H1 (cell line): Measurements from ENCODE around the gene MSH2. TPM values are rescaled to one million over a fixed set of nuclear protein-coding genes. Genes with fewer than 3 reads are reported as not detected.

Source experiments
- CTCF ChIA-PET: fragments of 300-600 bp; sonication (Branson Sonifier 250); formaldehyde crosslinking; loops from one replicate; lab custom pipeline; 2021; ENCODE audit not compliant: partially characterized antibody; lab: Charles Lee
- POLR2A ChIA-PET: fragments of 300-600 bp; sonication (Branson Sonifier 250); formaldehyde crosslinking; loops from one replicate; lab custom pipeline; 2021; ENCODE audit warnings: inconsistent platforms; ENCODE audit not compliant: partially characterized antibody; lab: Charles Lee
- DNase-seq, 2 experiments: peaks; one replicate each; pipeline versions ENCODE4 v3.0.0 to v3.0.0-alpha.2; 2010 to 2022; ENCODE audit warnings: low spot score in 2 of 2, low read depth in 1 of 2, mixed read lengths in 1 of 2
- FAIRE-seq: peaks from 2 replicates; lab custom pipeline; 2011; peaks lifted over from hg19 to GRCh38; lab: Jason Lieb, UNC
- H2AFZ ChIP-seq: 2 replicates; pipeline ENCODE4 v1.8.1; 2012; ENCODE audit warnings: low read length, inconsistent platforms
- H2AK5ac ChIP-seq: 2 replicates; pipeline ENCODE4 v1.6.1; 2013; ENCODE audit warnings: low read depth, low read length
- H2BK120ac ChIP-seq: replicated peaks from 2 replicates; pipeline ENCODE3; 2013; ENCODE audit warnings: low read depth, low read length, inconsistent platforms
- H2BK12ac ChIP-seq: 2 replicates; pipeline ENCODE4 v1.6.1; 2013; ENCODE audit warnings: low read depth, low read length
- H2BK15ac ChIP-seq: 2 replicates; pipeline ENCODE4 v1.6.1; 2013; ENCODE audit warnings: low read length
- H2BK20ac ChIP-seq: 2 replicates; pipeline ENCODE4 v1.6.1; 2013; ENCODE audit warnings: low read length
- H2BK5ac ChIP-seq: 2 replicates; pipeline ENCODE4 v1.6.1; 2013; ENCODE audit warnings: low read depth, low read length
- H3K14ac ChIP-seq: 2 replicates; pipeline ENCODE4 v1.6.1; 2013; ENCODE audit warnings: inconsistent platforms; ENCODE audit not compliant: insufficient read length
- H3K18ac ChIP-seq: 2 replicates; pipeline ENCODE4 v1.6.1; 2013; ENCODE audit warnings: low read length; ENCODE audit errors: extremely low read depth
- H3K23ac ChIP-seq: 2 replicates; pipeline ENCODE4 v1.6.1; 2013; ENCODE audit warnings: inconsistent platforms; ENCODE audit not compliant: insufficient read length
- H3K23me2 ChIP-seq: 2 replicates; pipeline ENCODE4 v1.6.1; 2013; ENCODE audit warnings: low read depth, low read length
- H3K27ac ChIP-seq: 2 replicates; pipeline ENCODE4 v1.6.1; 2011; ENCODE audit warnings: low read depth, low read length, inconsistent platforms
- H3K27me3 ChIP-seq, 4 experiments: replicated peaks in 1 of 4; 1 replicate in 1 of 4; 2 replicates in 3 of 4; pipeline versions ENCODE4 v1.6.1 to v1.8.1; 2011 to 2013; ENCODE audit warnings: low read length in 3 of 4, mild to moderate bottlenecking in 3 of 4, inconsistent platforms in 2 of 4, mixed read lengths in 2 of 4, moderate library complexity in 1 of 4; ENCODE audit not compliant: control insufficient read depth in 3 of 4, insufficient read depth in 3 of 4; ENCODE audit errors: extremely low read depth in 1 of 4
- H3K36me3 ChIP-seq, 4 experiments: 2 replicates each; pipeline versions ENCODE4 v1.6.1 to v1.8.1; 2011 to 2013; ENCODE audit warnings: mild to moderate bottlenecking in 4 of 4, low read length in 3 of 4, moderate library complexity in 2 of 4, control low read depth in 1 of 4, inconsistent platforms in 1 of 4; ENCODE audit not compliant: insufficient read depth in 4 of 4, control insufficient read depth in 2 of 4
- H3K4ac ChIP-seq: replicated peaks from 2 replicates; pipeline ENCODE3; 2013; ENCODE audit warnings: low read length, low read depth, mixed read lengths, inconsistent platforms; ENCODE audit not compliant: insufficient read length
- H3K4me1 ChIP-seq, 4 experiments: replicated peaks in 1 of 4; 1 replicate in 1 of 4; 2 replicates in 3 of 4; pipeline versions ENCODE4 v1.6.1 to v1.8.1; 2011 to 2013; ENCODE audit warnings: low read length in 3 of 4, inconsistent platforms in 2 of 4, mixed read lengths in 1 of 4; ENCODE audit not compliant: insufficient read depth in 4 of 4, control insufficient read depth in 3 of 4
- H3K4me2 ChIP-seq, 2 experiments: 2 replicates each; pipeline versions ENCODE4 v1.6.1 to v1.8.1; 2011 to 2013; ENCODE audit warnings: low read depth in 2 of 2, low read length in 2 of 2, control low read depth in 1 of 2, inconsistent platforms in 1 of 2, mild to moderate bottlenecking in 1 of 2; ENCODE audit not compliant: insufficient read depth in 1 of 2
- H3K4me3 ChIP-seq, 4 experiments: fragments of 200-600, 300-600 bp in 1 of 4; sonication (generic), shearing (Covaris generic), sonication (Bioruptor Twin) in 1 of 4; 2 replicates each; pipeline versions ENCODE4 v1.5.1 to v1.8.1; 2011 to 2016; ENCODE audit warnings: low read length in 4 of 4, low read depth in 3 of 4, control low read depth in 2 of 4, inconsistent platforms in 2 of 4, mild to moderate bottlenecking in 2 of 4, mixed read lengths in 1 of 4, moderate library complexity in 1 of 4; ENCODE audit not compliant: insufficient read depth in 2 of 4; ENCODE audit errors: extremely low read depth in 1 of 4
- H3K56ac ChIP-seq: replicated peaks from 2 replicates; pipeline ENCODE3; 2013; ENCODE audit warnings: low read depth, mild to moderate bottlenecking, mixed read lengths, low read length, inconsistent platforms; ENCODE audit not compliant: insufficient read length
- H3K79me1 ChIP-seq: 2 replicates; pipeline ENCODE4 v1.6.1; 2013; ENCODE audit warnings: low read depth, low read length, control low read depth
- H3K79me2 ChIP-seq, 2 experiments: 2 replicates each; pipeline versions ENCODE4 v1.6.1 to v1.8.1; 2012 to 2013; ENCODE audit warnings: low read length in 2 of 2, mild to moderate bottlenecking in 2 of 2, inconsistent platforms in 1 of 2; ENCODE audit not compliant: insufficient read depth in 2 of 2, control insufficient read depth in 1 of 2
- H3K9ac ChIP-seq, 4 experiments: replicated peaks in 1 of 4; 1 replicate in 1 of 4; 2 replicates in 3 of 4; pipeline versions ENCODE4 v1.6.1 to v1.8.1; 2011 to 2013; ENCODE audit warnings: low read depth in 3 of 4, low read length in 3 of 4, control low read depth in 2 of 4, mild to moderate bottlenecking in 2 of 4, moderate library complexity in 2 of 4, inconsistent platforms in 1 of 4; ENCODE audit errors: extremely low read depth in 1 of 4
- H3K9me3 ChIP-seq, 2 experiments: 2 replicates each; pipeline versions ENCODE4 v1.6.1 to v1.8.1; 2012 to 2013; ENCODE audit warnings: mild to moderate bottlenecking in 2 of 2, moderate library complexity in 2 of 2, control low read depth in 1 of 2, inconsistent platforms in 1 of 2, low read depth in 1 of 2, low read length in 1 of 2, mixed read lengths in 1 of 2; ENCODE audit not compliant: insufficient read depth in 2 of 2
- H4K20me1 ChIP-seq, 2 experiments: replicated peaks in 1 of 2; 2 replicates each; pipeline versions ENCODE3 to v1.8.1; 2011 to 2013; ENCODE audit warnings: inconsistent platforms in 2 of 2, low read length in 2 of 2, mild to moderate bottlenecking in 1 of 2; ENCODE audit not compliant: insufficient read depth in 2 of 2, control insufficient read depth in 1 of 2
- H4K5ac ChIP-seq: 2 replicates; pipeline ENCODE4 v1.6.1; 2013; ENCODE audit warnings: low read length, low read depth, mixed read lengths, inconsistent platforms; ENCODE audit not compliant: insufficient read length
- H4K8ac ChIP-seq: 2 replicates; pipeline ENCODE4 v1.8.0; 2013; ENCODE audit warnings: mild to moderate bottlenecking, moderate library complexity, low read length, inconsistent platforms; ENCODE audit not compliant: insufficient read depth; ENCODE audit errors: extremely low read depth
- H4K91ac ChIP-seq: replicated peaks from 2 replicates; pipeline ENCODE3; 2013; ENCODE audit warnings: low read length, mixed read lengths, inconsistent platforms; ENCODE audit not compliant: insufficient read length
- ASH2L ChIP-seq: fragments of 200-600, 300-600 bp; sonication (generic); IDR thresholded peaks from one replicate; pipeline ENCODE4 v1.7.1; 2017; ENCODE audit warnings: low read length
- EGR1 ChIP-seq: IDR thresholded peaks from 2 replicates; pipeline ENCODE4 v1.6.1; 2011; ENCODE audit warnings: low read depth, low read length, borderline replicate concordance
- FOSL1 ChIP-seq: IDR thresholded peaks from 2 replicates; pipeline ENCODE4 v1.6.1; 2011; ENCODE audit warnings: mild to moderate bottlenecking, low read depth, low read length, moderate library complexity; ENCODE audit not compliant: insufficient read depth
- HDAC6 ChIP-seq: IDR thresholded peaks from one replicate; pipeline ENCODE4 v1.7.1; 2012; ENCODE audit warnings: low read depth, mild to moderate bottlenecking, inconsistent platforms, low read length, moderate library complexity
- NANOG ChIP-seq: IDR thresholded peaks from 2 replicates; pipeline ENCODE4 v1.6.1; 2011; ENCODE audit warnings: low read length, low read depth, mild to moderate bottlenecking, inconsistent platforms; ENCODE audit not compliant: insufficient read depth, poor library complexity, severe bottlenecking
- RXRA ChIP-seq: IDR thresholded peaks from 2 replicates; pipeline ENCODE4 v1.6.1; 2011; ENCODE audit warnings: low read depth, mild to moderate bottlenecking, low read length, moderate library complexity; ENCODE audit not compliant: insufficient read depth
- SIRT6 ChIP-seq: IDR thresholded peaks from one replicate; pipeline ENCODE4 v1.7.1; 2012; ENCODE audit warnings: low read length, inconsistent platforms
- SP4 ChIP-seq: IDR thresholded peaks from 2 replicates; pipeline ENCODE4 v1.6.1; 2012; ENCODE audit warnings: low read length, inconsistent platforms
- TCF12 ChIP-seq: IDR thresholded peaks from 2 replicates; pipeline ENCODE4 v1.6.1; 2011; ENCODE audit warnings: low read depth, mild to moderate bottlenecking, low read length
- TEAD4 ChIP-seq: IDR thresholded peaks from 2 replicates; pipeline ENCODE4 v1.6.1; 2012; ENCODE audit warnings: low read depth, low read length, inconsistent platforms, mixed read lengths
- WGBS, 2 experiments: shearing (Covaris generic) in 1 of 2; methylation state at CpG; one replicate each; pipeline versions ENCODE4 v1.1.6 to v1.1.7; 2013 to 2015; ENCODE audit warnings: low lambda C conversion rate in 2 of 2, mixed read lengths in 2 of 2, inconsistent platforms in 1 of 2, low coverage in 1 of 2, missing lambda C conversion rate in 1 of 2; ENCODE audit not compliant: insufficient replicate concordance in 2 of 2, insufficient coverage in 1 of 2, insufficient read length in 1 of 2; ENCODE audit errors: extremely low coverage in 1 of 2, missing lambda C conversion rate in 1 of 2; 5-methylcytosine and 5-hydroxymethylcytosine counted together
- polyA plus RNA-seq, 7 experiments: library from polyadenylated mRNA; depleted of rRNA in 3 of 7; stranded (reverse) in 5 of 7; unstranded in 2 of 7; fragments of >200 nt in 5 of 7; fragments of 200-250 nt in 2 of 7; gene quantifications; 1 replicate in 5 of 7; 2 replicates in 1 of 7; 4 replicates in 1 of 7; pipeline versions ENCODE4 v1.2.1 to v1.2.3, GENCODE V29; 2011 to 2013; ENCODE audit warnings: missing spikeins in 2 of 7, mixed read lengths in 2 of 7
- total RNA-seq: library from RNA; stranded (reverse); fragmentation: NEBNext Ultra II Directional; extraction: Animal tissue kit (Norgen Biotek cat#: 25700); gene quantifications from 2 replicates; pipeline ENCODE4 v1.2.1, GENCODE V29; 2021
- TF ChIP-seq, protein P1 (sequence below), 3 experiments: IDR thresholded peaks; 1 replicate in 2 of 3; 2 replicates in 1 of 3; pipeline versions ENCODE4 v1.5.1 to v1.6.1; 2011; ENCODE audit warnings: low read length in 3 of 3, mild to moderate bottlenecking in 3 of 3, inconsistent platforms in 2 of 3, low read depth in 1 of 3, moderate library complexity in 1 of 3; ENCODE audit not compliant: insufficient read depth in 1 of 3; ENCODE audit errors: control extremely low read depth in 1 of 3

The MSH2 gene
- total and polyA plus RNA-seq, 2 of the 8 experiments (the other 6 are each of a cell fraction or from before 2014, with no cell fraction given): 64.1 to 228 TPM

DNA sequence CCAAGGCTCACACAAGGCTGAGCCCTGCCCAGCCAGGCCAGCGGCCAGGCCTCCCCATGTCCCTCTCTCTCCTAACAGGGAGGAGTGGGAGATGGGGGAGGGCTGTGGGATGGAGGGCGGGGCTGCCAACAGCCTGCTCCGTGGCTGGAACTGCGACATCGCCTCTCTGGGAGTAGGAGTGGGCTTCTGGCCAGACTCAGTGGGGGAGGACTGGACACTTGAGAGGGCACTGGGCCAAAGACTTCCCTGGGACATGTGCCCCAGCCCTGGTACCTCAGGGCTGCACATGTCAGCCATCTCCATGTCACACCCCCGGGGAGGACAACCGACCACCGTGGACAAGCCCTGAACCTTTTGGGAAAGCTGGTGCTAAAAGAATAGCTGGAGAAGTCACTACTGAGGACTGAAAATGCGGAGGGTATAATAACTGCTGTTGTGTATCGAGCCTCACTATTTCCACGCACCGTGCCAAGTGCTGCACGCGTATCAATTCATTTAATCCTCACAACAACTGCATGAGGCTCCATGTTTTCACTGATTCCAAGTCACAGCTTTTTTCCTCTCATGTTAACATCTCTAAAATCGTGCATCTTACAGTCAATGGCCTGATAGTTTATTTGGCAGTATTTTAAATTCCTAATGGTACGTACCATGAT, 127.3 kb downstream of the MSH2 start:
- ChIA-PET CTCF (interaction anchor here (1.4 kb wide), 1 partner anchor 19 kb away, joined by 3 read pairs; no protein-coding TSS in a partner anchor), POLR2A (interaction anchor here (2.0 kb wide), 1 partner anchor 13 kb away, joined by 5 read pairs; no protein-coding TSS in a partner anchor)
- Histone ChIP-seq H3K18ac (no peak overlapping the region), H3K9ac (no peak overlapping the region), H2BK12ac (no peak overlapping the region), H2AK5ac (no peak overlapping the region), H2BK20ac (no peak overlapping the region), H2AFZ (no peak overlapping the region), H3K14ac (no peak overlapping the region), H2BK5ac (no peak overlapping the region), H3K4me2 (no peak overlapping the region), H3K4me3 (no peak overlapping the region), H3K79me2 (no peaks in the 10 kb centered on the region), H4K91ac (no peak overlapping the region), H3K56ac (no peak overlapping the region), H2BK120ac (no peak overlapping the region), H2BK15ac (no peak overlapping the region), H4K5ac (no peak overlapping the region), H4K8ac (no peak overlapping the region), H3K4ac (no peak overlapping the region), H3K9me3 (no peaks in the 10 kb centered on the region), H3K27me3 (no peaks in the 10 kb centered on the region), H4K20me1 (peaks cover 0 to 4% of the 10 kb centered on the region in 2 experiments), H3K36me3 (no peaks in the 10 kb centered on the region; a peak in 1 of 8 replicates), H3K27ac (no peak overlapping the region), H3K23me2 (no peaks in the 10 kb centered on the region), H3K4me1 (peaks cover 0 to 11% (median 5%) of the 10 kb centered on the region in 4 experiments; a peak in 5 of 7 replicates), H3K23ac (no peak overlapping the region), H3K79me1 (no peaks in the 10 kb centered on the region)
- FAIRE-seq: no peak
- WGBS, 2 experiments: 96% methylated on average over 12 of the region's 16 CpGs; no CpG with 5 or more reads in 1 of the 2 experiments
- no peak for DNase-seq
- TF ChIP-seq TCF12: no peak
- TF ChIP-seq RXRA: no peak
- TF ChIP-seq TEAD4: no peak
- no peak for TF ChIP-seq SIRT6
- TF ChIP-seq ASH2L: no peak
- TF ChIP-seq, protein P1, sequence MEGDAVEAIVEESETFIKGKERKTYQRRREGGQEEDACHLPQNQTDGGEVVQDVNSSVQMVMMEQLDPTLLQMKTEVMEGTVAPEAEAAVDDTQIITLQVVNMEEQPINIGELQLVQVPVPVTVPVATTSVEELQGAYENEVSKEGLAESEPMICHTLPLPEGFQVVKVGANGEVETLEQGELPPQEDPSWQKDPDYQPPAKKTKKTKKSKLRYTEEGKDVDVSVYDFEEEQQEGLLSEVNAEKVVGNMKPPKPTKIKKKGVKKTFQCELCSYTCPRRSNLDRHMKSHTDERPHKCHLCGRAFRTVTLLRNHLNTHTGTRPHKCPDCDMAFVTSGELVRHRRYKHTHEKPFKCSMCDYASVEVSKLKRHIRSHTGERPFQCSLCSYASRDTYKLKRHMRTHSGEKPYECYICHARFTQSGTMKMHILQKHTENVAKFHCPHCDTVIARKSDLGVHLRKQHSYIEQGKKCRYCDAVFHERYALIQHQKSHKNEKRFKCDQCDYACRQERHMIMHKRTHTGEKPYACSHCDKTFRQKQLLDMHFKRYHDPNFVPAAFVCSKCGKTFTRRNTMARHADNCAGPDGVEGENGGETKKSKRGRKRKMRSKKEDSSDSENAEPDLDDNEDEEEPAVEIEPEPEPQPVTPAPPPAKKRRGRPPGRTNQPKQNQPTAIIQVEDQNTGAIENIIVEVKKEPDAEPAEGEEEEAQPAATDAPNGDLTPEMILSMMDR (IDR thresholded peaks at IDR 0.05; ENCODE audit: control extremely low read depth in 1 of 3, insufficient read depth in 1 of 3, low read depth in 1 of 3, low read length in 3 of 3): no peak
- no peak for TF ChIP-seq NANOG
- TF ChIP-seq EGR1: no peak
- no peak for TF ChIP-seq SP4
- TF ChIP-seq FOSL1: no peak
- TF ChIP-seq HDAC6: no peak
